ENCODE results near the gene SCG5. TPM values are rescaled to one million over a fixed set of nuclear protein-coding genes. Genes with fewer than 3 reads are reported as not detected.

SCG5 gene
- total RNA-seq, 6 experiments from 2014 or later = 2.6 to 18.3 (median 4.4) TPM

DNA sequence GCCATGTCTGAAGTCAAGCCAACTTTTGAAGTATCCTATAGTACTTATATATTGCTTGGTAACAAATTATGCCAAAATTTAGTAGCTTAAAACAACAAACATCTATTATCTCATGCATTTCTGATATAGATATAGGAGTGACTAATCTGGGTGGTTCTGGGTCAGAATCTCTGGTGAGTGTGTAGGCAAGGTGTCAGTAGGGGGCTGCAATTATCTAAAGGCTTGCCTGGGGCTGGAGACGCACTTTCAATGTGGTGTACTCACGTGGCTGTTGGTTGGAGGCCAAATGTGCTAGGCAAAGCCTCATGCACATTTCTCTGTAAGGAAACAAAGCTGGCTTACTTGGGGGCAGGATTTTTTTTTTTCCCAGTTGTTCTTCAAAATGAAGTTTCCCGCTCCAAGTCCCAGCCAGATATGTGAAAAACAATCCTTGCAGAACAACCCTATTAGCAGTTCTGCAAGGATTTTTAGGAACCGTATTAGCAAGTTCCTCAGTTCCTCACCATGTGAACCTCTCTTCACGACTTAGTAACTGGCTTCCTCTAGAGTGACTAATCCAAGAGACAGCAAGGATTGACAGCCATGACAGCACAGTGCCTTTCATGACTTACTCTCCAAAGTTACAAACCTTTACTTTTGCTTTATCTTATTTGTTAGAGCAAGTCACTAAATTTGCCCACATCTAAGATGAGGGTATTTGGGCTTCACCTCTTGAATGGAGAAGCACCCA, 102.1 kb downstream of the SCG5 start:
- Histone ChIP-seq H3K9me3 (no peaks in the 10 kb centered on the region), H3K36me3 (no peaks in the 10 kb centered on the region), H3K27ac (no peak overlapping the region), H3K4me3 (no peak overlapping the region), H3K4me1 (no peaks in the 10 kb centered on the region), H3K27me3 (no peaks in the 10 kb centered on the region)
- DNase-seq = no peak
- intact Hi-C loops (cut with DNase I) = no loop called here
- WGBS (ENCODE audit: insufficient coverage, low coverage, low lambda C conversion rate, missing lambda C conversion rate) = 71% methylated on average over 5 of the region's 5 CpGs
- no peak for TF ChIP-seq POLR2A (IDR thresholded peaks at IDR 0.05)
- TF ChIP-seq, protein P1, sequence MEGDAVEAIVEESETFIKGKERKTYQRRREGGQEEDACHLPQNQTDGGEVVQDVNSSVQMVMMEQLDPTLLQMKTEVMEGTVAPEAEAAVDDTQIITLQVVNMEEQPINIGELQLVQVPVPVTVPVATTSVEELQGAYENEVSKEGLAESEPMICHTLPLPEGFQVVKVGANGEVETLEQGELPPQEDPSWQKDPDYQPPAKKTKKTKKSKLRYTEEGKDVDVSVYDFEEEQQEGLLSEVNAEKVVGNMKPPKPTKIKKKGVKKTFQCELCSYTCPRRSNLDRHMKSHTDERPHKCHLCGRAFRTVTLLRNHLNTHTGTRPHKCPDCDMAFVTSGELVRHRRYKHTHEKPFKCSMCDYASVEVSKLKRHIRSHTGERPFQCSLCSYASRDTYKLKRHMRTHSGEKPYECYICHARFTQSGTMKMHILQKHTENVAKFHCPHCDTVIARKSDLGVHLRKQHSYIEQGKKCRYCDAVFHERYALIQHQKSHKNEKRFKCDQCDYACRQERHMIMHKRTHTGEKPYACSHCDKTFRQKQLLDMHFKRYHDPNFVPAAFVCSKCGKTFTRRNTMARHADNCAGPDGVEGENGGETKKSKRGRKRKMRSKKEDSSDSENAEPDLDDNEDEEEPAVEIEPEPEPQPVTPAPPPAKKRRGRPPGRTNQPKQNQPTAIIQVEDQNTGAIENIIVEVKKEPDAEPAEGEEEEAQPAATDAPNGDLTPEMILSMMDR (IDR thresholded peaks at IDR 0.05) = no peak
- no peak for ATAC-seq

DNA sequence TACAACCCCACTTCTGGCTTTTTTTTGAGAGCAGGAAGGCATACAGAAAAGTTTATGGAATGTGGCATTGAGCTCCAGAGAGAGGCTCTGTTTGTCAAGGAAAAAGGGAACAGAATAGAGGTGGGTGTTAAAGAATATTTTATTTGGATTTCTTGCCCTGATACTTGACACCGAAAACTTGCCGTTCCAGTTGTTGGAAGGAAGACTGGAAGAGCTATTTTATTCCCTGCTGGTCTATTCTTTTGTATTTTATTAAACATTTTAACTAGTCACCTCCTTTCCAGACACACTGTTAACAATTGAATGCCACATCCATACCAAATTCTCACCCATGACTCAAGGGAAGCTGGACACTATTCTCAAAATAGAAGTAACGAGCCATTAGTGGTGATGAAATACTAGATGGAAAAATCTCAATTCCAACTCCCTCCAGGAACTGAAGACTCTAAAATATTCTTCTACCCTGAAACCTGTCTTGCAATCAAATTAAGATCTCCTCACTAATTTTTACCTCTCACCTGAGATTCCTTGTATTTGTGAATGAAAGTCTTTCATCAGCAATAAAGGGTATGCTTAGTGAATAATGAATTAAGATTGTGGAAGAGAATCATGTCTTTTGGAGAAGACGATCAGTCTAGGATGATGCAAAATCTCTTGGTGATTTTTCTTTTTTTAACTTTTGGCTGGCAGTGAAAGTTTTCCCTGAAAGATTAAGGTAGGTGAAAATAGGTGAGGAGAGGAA, 104.8 kb downstream of the SCG5 start:
- no peaks in the 10 kb centered on the region for H3K36me3 ChIP-seq
- no peaks in the 10 kb centered on the region for H3K4me1 ChIP-seq
- intact Hi-C loops (cut with DNase I) = no loop called here
- H3K27ac ChIP-seq = no peak overlapping the region
- H3K4me3 ChIP-seq = no peak overlapping the region
- WGBS (ENCODE audit: insufficient coverage, low coverage, low lambda C conversion rate, missing lambda C conversion rate) = 73% methylated on average over 4 of the region's 4 CpGs
- no peaks in the 10 kb centered on the region for H3K27me3 ChIP-seq
- ATAC-seq (no peak), DNase-seq (no peak)
- H3K9me3 ChIP-seq = no peaks in the 10 kb centered on the region
- no peak for TF ChIP-seq POLR2A (IDR thresholded peaks at IDR 0.05)
- TF ChIP-seq, protein P1 (IDR thresholded peaks at IDR 0.05) = no peak

Small RNA genes within 50 kb of the gene (small RNA-seq; reads per million reads assigned to genes)
- 0 reads per million in 2 experiments for gene RN7SL286P

Other genes starting within 250 kb of the SCG5 start
- gene GOLGA8K, start 238.4 kb upstream of the SCG5 start, total RNA-seq = under 1 TPM in 4 of 6 experiments, not detected in 2; 0.24 to 0.95 (median 0.43) TPM
- 1 to 10 TPM in 2 of 6 experiments, under 1 TPM in 2, not detected in 2; 0.51 to 1.4 (median 1.1) TPM for gene GOLGA8O, start 186.1 kb upstream of the SCG5 start, total RNA-seq
- gene GOLGA8N, start 48.3 kb upstream of the SCG5 start, total RNA-seq = 10 to 100 TPM in 1 of 6 experiments, 1 to 10 TPM in 5; 3.2 to 32.1 (median 6.0) TPM
- gene ARHGAP11A, start 26.2 kb upstream of the SCG5 start, total RNA-seq = 1 to 10 TPM in 5 of 6 experiments, under 1 TPM in 1; 0.51 to 3.3 (median 1.6) TPM
- gene GREM1, start 76.3 kb downstream of the SCG5 start, total RNA-seq = 1 to 10 TPM in 2 of 6 experiments, under 1 TPM in 3, not detected in 1; 0.16 to 2.4 (median 0.37) TPM

Data from right lobe of liver (tissue), 6 donors.